HepG2 (cell line): ENCODE results near the gene PLXND1. TPM values are rescaled to one million over a fixed set of nuclear protein-coding genes. Genes with fewer than 3 reads are reported as not detected.
A peak's percentile ranks its signal among the peaks of the same experiment; 100 is the strongest.

ENCODE experiments used
- FLYWCH1 ChIP-seq: sonication (generic); formaldehyde crosslinking; IDR thresholded peaks from 2 replicates; pipeline ENCODE4 v1.8.1; 2023; ENCODE audit warnings: mild to moderate bottlenecking, missing genetic modification reagents
- FOSL1 ChIP-seq: sonication (generic); formaldehyde crosslinking; IDR thresholded peaks from 2 replicates; pipeline ENCODE4 v1.9.0; 2021; ENCODE audit warnings: missing genetic modification reagents, borderline replicate concordance
- FOXM1 ChIP-seq: sonication (generic); formaldehyde crosslinking; IDR thresholded peaks from 2 replicates; pipeline ENCODE4 v1.5.0; 2020; ENCODE audit warnings: missing genetic modification reagents
- GATAD2A ChIP-seq: IDR thresholded peaks from 2 replicates; pipeline ENCODE4 v1.6.1; 2016
- HNRNPLL ChIP-seq: fragments of 200-400 bp; formaldehyde crosslinking; IDR thresholded peaks from 2 replicates; pipeline ENCODE4 v1.6.1; 2017; ENCODE audit warnings: mild to moderate bottlenecking, low read depth, low read length; ENCODE audit not compliant: poor library complexity, severe bottlenecking
- HOXA5 ChIP-seq: sonication (generic); formaldehyde crosslinking; IDR thresholded peaks from 2 replicates; pipeline ENCODE4 v1.4.0; 2020; ENCODE audit warnings: missing genetic modification reagents
- IKZF1 ChIP-seq: fragments of 450-650 bp; IDR thresholded peaks from 2 replicates; pipeline ENCODE4 v1.7.1; 2016
- KDM1A ChIP-seq: IDR thresholded peaks from 2 replicates; pipeline ENCODE4 v1.6.1; 2016; ENCODE audit warnings: missing compliant biosample characterization
- MED8 ChIP-seq: sonication (generic); formaldehyde crosslinking; IDR thresholded peaks from 2 replicates; pipeline ENCODE4 v1.8.1; 2023; ENCODE audit warnings: mild to moderate bottlenecking, missing genetic modification reagents; ENCODE audit not compliant: insufficient replicate concordance
- RXRA ChIP-seq: sonication (generic); formaldehyde crosslinking; IDR thresholded peaks from 2 replicates; pipeline ENCODE4 v1.5.1; 2020; ENCODE audit warnings: missing genetic modification reagents
- SRY ChIP-seq: sonication (generic); formaldehyde crosslinking; IDR thresholded peaks from 2 replicates; pipeline ENCODE4 v1.8.0; 2022; ENCODE audit warnings: mild to moderate bottlenecking, missing genetic modification reagents
- TBL1XR1 ChIP-seq: fragments of 150-350 bp; IDR thresholded peaks from 2 replicates; pipeline ENCODE4 v1.6.1; 2014; ENCODE audit warnings: borderline replicate concordance, low read length; ENCODE audit not compliant: partially characterized antibody
- TCF7L2 ChIP-seq: IDR thresholded peaks from 2 replicates; pipeline ENCODE4 v1.6.1; 2011; ENCODE audit warnings: mild to moderate bottlenecking, low read depth, low read length, moderate library complexity
- ZFX ChIP-seq: sonication (generic); formaldehyde crosslinking; IDR thresholded peaks from 2 replicates; pipeline ENCODE4 v1.4.0; 2020; ENCODE audit warnings: mild to moderate bottlenecking, low read depth, missing genetic modification reagents, moderate library complexity
- ZNF263 ChIP-seq: sonication (generic); formaldehyde crosslinking; IDR thresholded peaks from 2 replicates; pipeline ENCODE4 v1.4.0; 2020; ENCODE audit warnings: missing genetic modification reagents
- ZNF468 ChIP-seq: sonication (generic); formaldehyde crosslinking; IDR thresholded peaks from 2 replicates; pipeline ENCODE4 v1.8.0; 2022; ENCODE audit warnings: mild to moderate bottlenecking, moderate library complexity, missing genetic modification reagents
- ZNF619 ChIP-seq: sonication (generic); formaldehyde crosslinking; IDR thresholded peaks from 2 replicates; pipeline ENCODE4 v1.4.0; 2020; ENCODE audit warnings: mild to moderate bottlenecking, missing genetic modification reagents
- ZNF672 ChIP-seq: sonication (generic); formaldehyde crosslinking; IDR thresholded peaks from 2 replicates; pipeline ENCODE4 v1.8.1; 2022; ENCODE audit warnings: missing genetic modification reagents
- ZNF777 ChIP-seq: sonication (generic); formaldehyde crosslinking; IDR thresholded peaks from 2 replicates; pipeline ENCODE4 v1.4.0; 2020; ENCODE audit warnings: missing genetic modification reagents
- polyA plus RNA-seq, 8 experiments: library from polyadenylated mRNA; depleted of rRNA in 3 of 8; stranded (reverse) in 7 of 8; unstranded in 1 of 8; fragments of >200 nt; fragmentation: Illumina TruSeq in 4 of 8; extraction: Trizol in 4 of 8; gene quantifications; 2 replicates each; pipeline versions ENCODE4 v1.2.1 to v1.2.3, GENCODE V29; 2011 to 2016; ENCODE audit warnings: low read depth in 4 of 8, missing spikeins in 1 of 8, mixed read lengths in 1 of 8; ENCODE audit not compliant: insufficient read depth in 1 of 8
- total RNA-seq, 5 experiments: library from RNA; depleted of rRNA; stranded (reverse); fragments of >200 nt; fragmentation: Illumina TruSeq; extraction: Trizol; gene quantifications; 2 replicates each; pipeline ENCODE4 v1.2.3, GENCODE V29; 2016; ENCODE audit warnings: low read depth in 1 of 5
- TF ChIP-seq, protein P1 (sequence below): sonication (generic); formaldehyde crosslinking; IDR thresholded peaks from 2 replicates; pipeline ENCODE4 v1.5.0; 2020; ENCODE audit warnings: mild to moderate bottlenecking, low read depth, missing genetic modification reagents, borderline replicate concordance
- TF ChIP-seq, protein P2 (sequence below): sonication (generic); formaldehyde crosslinking; IDR thresholded peaks from 2 replicates; pipeline ENCODE4 v1.4.0; 2020; ENCODE audit warnings: low read depth, mild to moderate bottlenecking, missing genetic modification reagents
- TF ChIP-seq, protein P3 (sequence below): sonication (generic); formaldehyde crosslinking; IDR thresholded peaks from 2 replicates; pipeline ENCODE4 v1.4.0; 2020; ENCODE audit warnings: mild to moderate bottlenecking, missing genetic modification reagents
- TF ChIP-seq, protein P4 (sequence below): IDR thresholded peaks from 2 replicates; pipeline ENCODE4 v1.6.1; 2016; ENCODE audit warnings: low read depth, control low read depth
- TF ChIP-seq, protein P5 (sequence below): IDR thresholded peaks from 2 replicates; pipeline ENCODE4 v1.6.1; 2018; ENCODE audit warnings: missing genetic modification reagents, mild to moderate bottlenecking, missing compliant biosample characterization
- TF ChIP-seq, protein P6 (sequence below): sonication (generic); formaldehyde crosslinking; IDR thresholded peaks from 2 replicates; pipeline ENCODE4 v1.4.0; 2020; ENCODE audit warnings: mild to moderate bottlenecking, missing genetic modification reagents

Gene PLXND1
- total and polyA plus RNA-seq, 2 of the 13 experiments (the other 11 are each of a cell fraction or from before 2014, with no cell fraction given) = 15.9 to 42.0 TPM

DNA sequence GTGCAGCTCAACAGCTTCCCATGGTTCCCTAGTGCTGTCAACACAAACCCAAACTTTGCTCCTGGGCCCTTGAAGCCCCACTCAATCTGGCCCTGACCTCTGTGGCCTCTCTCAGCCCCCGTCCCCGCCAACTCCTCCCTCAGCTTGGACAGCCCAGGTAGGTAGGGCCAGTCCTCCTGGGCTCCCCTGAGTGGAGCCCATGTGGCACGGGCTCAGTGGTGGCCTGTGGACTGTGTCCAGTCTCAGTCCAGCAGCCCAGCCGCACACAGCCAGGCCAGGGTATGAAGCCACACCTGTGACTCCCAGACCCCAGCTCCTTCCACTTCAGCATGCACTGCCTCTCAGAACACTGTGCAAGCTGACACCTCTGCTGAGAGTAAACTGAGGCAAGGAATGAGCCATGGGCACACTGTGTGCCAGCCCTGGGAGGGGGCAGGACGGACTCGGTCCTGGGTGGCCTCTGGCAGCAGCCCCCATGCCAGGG, 11.5 kb downstream of the PLXND1 start (continued):
- TF ChIP-seq FOXM1 (CRISPR knock-in tag) = no peak
- TF ChIP-seq ZNF263 = peak; percentile 91
- TF ChIP-seq, protein P1, sequence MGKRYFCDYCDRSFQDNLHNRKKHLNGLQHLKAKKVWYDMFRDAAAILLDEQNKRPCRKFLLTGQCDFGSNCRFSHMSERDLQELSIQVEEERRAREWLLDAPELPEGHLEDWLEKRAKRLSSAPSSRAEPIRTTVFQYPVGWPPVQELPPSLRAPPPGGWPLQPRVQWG = no peak
- TF ChIP-seq GATAD2A (CRISPR knock-in tag) = peak; percentile 85
- TF ChIP-seq, protein P2, sequence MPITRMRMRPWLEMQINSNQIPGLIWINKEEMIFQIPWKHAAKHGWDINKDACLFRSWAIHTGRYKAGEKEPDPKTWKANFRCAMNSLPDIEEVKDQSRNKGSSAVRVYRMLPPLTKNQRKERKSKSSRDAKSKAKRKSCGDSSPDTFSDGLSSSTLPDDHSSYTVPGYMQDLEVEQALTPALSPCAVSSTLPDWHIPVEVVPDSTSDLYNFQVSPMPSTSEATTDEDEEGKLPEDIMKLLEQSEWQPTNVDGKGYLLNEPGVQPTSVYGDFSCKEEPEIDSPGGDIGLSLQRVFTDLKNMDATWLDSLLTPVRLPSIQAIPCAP (CRISPR knock-in tag) = peak; percentile 62; the same call in 1 of the 2 replicates
- no peak for TF ChIP-seq ZNF672
- TF ChIP-seq KDM1A = peak; percentile 49; the same call in 1 of the 2 replicates
- no peak for TF ChIP-seq TBL1XR1
- no peak for TF ChIP-seq HNRNPLL
- TF ChIP-seq FOSL1 (CRISPR knock-in tag) = no peak
- TF ChIP-seq RXRA (CRISPR knock-in tag) = peak; percentile 89
- TF ChIP-seq SRY = no peak
- peak; percentile 49; the same call in 1 of the 2 replicates for TF ChIP-seq HOXA5 (CRISPR knock-in tag)
- no peak for TF ChIP-seq ZNF777 (CRISPR knock-in tag)
- no peak for TF ChIP-seq ZNF619 (CRISPR knock-in tag)
- no peak for TF ChIP-seq MED8 (CRISPR knock-in tag)
- TF ChIP-seq, protein P3, sequence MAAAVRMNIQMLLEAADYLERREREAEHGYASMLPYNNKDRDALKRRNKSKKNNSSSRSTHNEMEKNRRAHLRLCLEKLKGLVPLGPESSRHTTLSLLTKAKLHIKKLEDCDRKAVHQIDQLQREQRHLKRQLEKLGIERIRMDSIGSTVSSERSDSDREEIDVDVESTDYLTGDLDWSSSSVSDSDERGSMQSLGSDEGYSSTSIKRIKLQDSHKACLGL (CRISPR knock-in tag) = no peak
- TF ChIP-seq, protein P4, sequence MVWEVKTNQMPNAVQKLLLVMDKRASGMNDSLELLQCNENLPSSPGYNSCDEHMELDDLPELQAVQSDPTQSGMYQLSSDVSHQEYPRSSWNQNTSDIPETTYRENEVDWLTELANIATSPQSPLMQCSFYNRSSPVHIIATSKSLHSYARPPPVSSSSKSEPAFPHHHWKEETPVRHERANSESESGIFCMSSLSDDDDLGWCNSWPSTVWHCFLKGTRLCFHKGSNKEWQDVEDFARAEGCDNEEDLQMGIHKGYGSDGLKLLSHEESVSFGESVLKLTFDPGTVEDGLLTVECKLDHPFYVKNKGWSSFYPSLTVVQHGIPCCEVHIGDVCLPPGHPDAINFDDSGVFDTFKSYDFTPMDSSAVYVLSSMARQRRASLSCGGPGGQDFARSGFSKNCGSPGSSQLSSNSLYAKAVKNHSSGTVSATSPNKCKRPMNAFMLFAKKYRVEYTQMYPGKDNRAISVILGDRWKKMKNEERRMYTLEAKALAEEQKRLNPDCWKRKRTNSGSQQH = 0 out of 2 replicates have a peak, but pooled peaks have one; percentile 24
- peak; percentile 85 for TF ChIP-seq ZFX
- TF ChIP-seq TCF7L2 = no peak
- TF ChIP-seq, protein P5, sequence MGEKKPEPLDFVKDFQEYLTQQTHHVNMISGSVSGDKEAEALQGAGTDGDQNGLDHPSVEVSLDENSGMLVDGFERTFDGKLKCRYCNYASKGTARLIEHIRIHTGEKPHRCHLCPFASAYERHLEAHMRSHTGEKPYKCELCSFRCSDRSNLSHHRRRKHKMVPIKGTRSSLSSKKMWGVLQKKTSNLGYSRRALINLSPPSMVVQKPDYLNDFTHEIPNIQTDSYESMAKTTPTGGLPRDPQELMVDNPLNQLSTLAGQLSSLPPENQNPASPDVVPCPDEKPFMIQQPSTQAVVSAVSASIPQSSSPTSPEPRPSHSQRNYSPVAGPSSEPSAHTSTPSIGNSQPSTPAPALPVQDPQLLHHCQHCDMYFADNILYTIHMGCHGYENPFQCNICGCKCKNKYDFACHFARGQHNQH (CRISPR knock-in tag) = peak; percentile 78
- TF ChIP-seq IKZF1 = no peak
- TF ChIP-seq FLYWCH1 = no peak
- TF ChIP-seq, protein P6, sequence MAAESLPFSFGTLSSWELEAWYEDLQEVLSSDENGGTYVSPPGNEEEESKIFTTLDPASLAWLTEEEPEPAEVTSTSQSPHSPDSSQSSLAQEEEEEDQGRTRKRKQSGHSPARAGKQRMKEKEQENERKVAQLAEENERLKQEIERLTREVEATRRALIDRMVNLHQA (CRISPR knock-in tag) = no peak
- TF ChIP-seq ZNF468 (CRISPR knock-in tag) = no peak
